H1 (cell line): ENCODE results near the gene SLC38A8. TPM values are rescaled to one million over a fixed set of nuclear protein-coding genes. Genes with fewer than 3 reads are reported as not detected.

Experiments used
- CTCF ChIA-PET: fragments of 300-600 bp; sonication (Branson Sonifier 250); formaldehyde crosslinking; loops from one replicate; lab custom pipeline; 2021; ENCODE audit not compliant: partially characterized antibody; lab: Charles Lee
- POLR2A ChIA-PET: fragments of 300-600 bp; sonication (Branson Sonifier 250); formaldehyde crosslinking; loops from one replicate; lab custom pipeline; 2021; ENCODE audit warnings: inconsistent platforms; ENCODE audit not compliant: partially characterized antibody; lab: Charles Lee
- DNase-seq, 2 experiments: peaks; one replicate each; pipeline versions ENCODE4 v3.0.0 to v3.0.0-alpha.2; 2010 to 2022; ENCODE audit warnings: low spot score in 2 of 2, low read depth in 1 of 2, mixed read lengths in 1 of 2
- FAIRE-seq: peaks from 2 replicates; lab custom pipeline; 2011; peaks lifted over from hg19 to GRCh38; lab: Jason Lieb, UNC
- H2AFZ ChIP-seq: 2 replicates; pipeline ENCODE4 v1.8.1; 2012; ENCODE audit warnings: low read length, inconsistent platforms
- H2AK5ac ChIP-seq: 2 replicates; pipeline ENCODE4 v1.6.1; 2013; ENCODE audit warnings: low read depth, low read length
- H2BK120ac ChIP-seq: replicated peaks from 2 replicates; pipeline ENCODE3; 2013; ENCODE audit warnings: low read depth, low read length, inconsistent platforms
- H2BK12ac ChIP-seq: 2 replicates; pipeline ENCODE4 v1.6.1; 2013; ENCODE audit warnings: low read depth, low read length
- H2BK15ac ChIP-seq: 2 replicates; pipeline ENCODE4 v1.6.1; 2013; ENCODE audit warnings: low read length
- H2BK20ac ChIP-seq: 2 replicates; pipeline ENCODE4 v1.6.1; 2013; ENCODE audit warnings: low read length
- H2BK5ac ChIP-seq: 2 replicates; pipeline ENCODE4 v1.6.1; 2013; ENCODE audit warnings: low read depth, low read length
- H3K14ac ChIP-seq: 2 replicates; pipeline ENCODE4 v1.6.1; 2013; ENCODE audit warnings: inconsistent platforms; ENCODE audit not compliant: insufficient read length
- H3K18ac ChIP-seq: 2 replicates; pipeline ENCODE4 v1.6.1; 2013; ENCODE audit warnings: low read length; ENCODE audit errors: extremely low read depth
- H3K23ac ChIP-seq: 2 replicates; pipeline ENCODE4 v1.6.1; 2013; ENCODE audit warnings: inconsistent platforms; ENCODE audit not compliant: insufficient read length
- H3K23me2 ChIP-seq: 2 replicates; pipeline ENCODE4 v1.6.1; 2013; ENCODE audit warnings: low read depth, low read length
- H3K27ac ChIP-seq: 2 replicates; pipeline ENCODE4 v1.6.1; 2011; ENCODE audit warnings: low read depth, low read length, inconsistent platforms
- H3K27me3 ChIP-seq, 4 experiments: replicated peaks in 1 of 4; 1 replicate in 1 of 4; 2 replicates in 3 of 4; pipeline versions ENCODE4 v1.6.1 to v1.8.1; 2011 to 2013; ENCODE audit warnings: low read length in 3 of 4, mild to moderate bottlenecking in 3 of 4, inconsistent platforms in 2 of 4, mixed read lengths in 2 of 4, moderate library complexity in 1 of 4; ENCODE audit not compliant: control insufficient read depth in 3 of 4, insufficient read depth in 3 of 4; ENCODE audit errors: extremely low read depth in 1 of 4
- H3K36me3 ChIP-seq, 4 experiments: 2 replicates each; pipeline versions ENCODE4 v1.6.1 to v1.8.1; 2011 to 2013; ENCODE audit warnings: mild to moderate bottlenecking in 4 of 4, low read length in 3 of 4, moderate library complexity in 2 of 4, control low read depth in 1 of 4, inconsistent platforms in 1 of 4; ENCODE audit not compliant: insufficient read depth in 4 of 4, control insufficient read depth in 2 of 4
- H3K4ac ChIP-seq: replicated peaks from 2 replicates; pipeline ENCODE3; 2013; ENCODE audit warnings: low read length, low read depth, mixed read lengths, inconsistent platforms; ENCODE audit not compliant: insufficient read length
- H3K4me1 ChIP-seq, 4 experiments: replicated peaks in 1 of 4; 1 replicate in 1 of 4; 2 replicates in 3 of 4; pipeline versions ENCODE4 v1.6.1 to v1.8.1; 2011 to 2013; ENCODE audit warnings: low read length in 3 of 4, inconsistent platforms in 2 of 4, mixed read lengths in 1 of 4; ENCODE audit not compliant: insufficient read depth in 4 of 4, control insufficient read depth in 3 of 4
- H3K4me2 ChIP-seq, 2 experiments: 2 replicates each; pipeline versions ENCODE4 v1.6.1 to v1.8.1; 2011 to 2013; ENCODE audit warnings: low read depth in 2 of 2, low read length in 2 of 2, control low read depth in 1 of 2, inconsistent platforms in 1 of 2, mild to moderate bottlenecking in 1 of 2; ENCODE audit not compliant: insufficient read depth in 1 of 2
- H3K4me3 ChIP-seq, 4 experiments: fragments of 200-600, 300-600 bp in 1 of 4; sonication (generic), shearing (Covaris generic), sonication (Bioruptor Twin) in 1 of 4; 2 replicates each; pipeline versions ENCODE4 v1.5.1 to v1.8.1; 2011 to 2016; ENCODE audit warnings: low read length in 4 of 4, low read depth in 3 of 4, control low read depth in 2 of 4, inconsistent platforms in 2 of 4, mild to moderate bottlenecking in 2 of 4, mixed read lengths in 1 of 4, moderate library complexity in 1 of 4; ENCODE audit not compliant: insufficient read depth in 2 of 4; ENCODE audit errors: extremely low read depth in 1 of 4
- H3K56ac ChIP-seq: replicated peaks from 2 replicates; pipeline ENCODE3; 2013; ENCODE audit warnings: low read depth, mild to moderate bottlenecking, mixed read lengths, low read length, inconsistent platforms; ENCODE audit not compliant: insufficient read length
- H3K79me1 ChIP-seq: 2 replicates; pipeline ENCODE4 v1.6.1; 2013; ENCODE audit warnings: low read depth, low read length, control low read depth
- H3K79me2 ChIP-seq, 2 experiments: 2 replicates each; pipeline versions ENCODE4 v1.6.1 to v1.8.1; 2012 to 2013; ENCODE audit warnings: low read length in 2 of 2, mild to moderate bottlenecking in 2 of 2, inconsistent platforms in 1 of 2; ENCODE audit not compliant: insufficient read depth in 2 of 2, control insufficient read depth in 1 of 2
- H3K9ac ChIP-seq, 4 experiments: replicated peaks in 1 of 4; 1 replicate in 1 of 4; 2 replicates in 3 of 4; pipeline versions ENCODE4 v1.6.1 to v1.8.1; 2011 to 2013; ENCODE audit warnings: low read depth in 3 of 4, low read length in 3 of 4, control low read depth in 2 of 4, mild to moderate bottlenecking in 2 of 4, moderate library complexity in 2 of 4, inconsistent platforms in 1 of 4; ENCODE audit errors: extremely low read depth in 1 of 4
- H3K9me3 ChIP-seq, 2 experiments: 2 replicates each; pipeline versions ENCODE4 v1.6.1 to v1.8.1; 2012 to 2013; ENCODE audit warnings: mild to moderate bottlenecking in 2 of 2, moderate library complexity in 2 of 2, control low read depth in 1 of 2, inconsistent platforms in 1 of 2, low read depth in 1 of 2, low read length in 1 of 2, mixed read lengths in 1 of 2; ENCODE audit not compliant: insufficient read depth in 2 of 2
- H4K20me1 ChIP-seq, 2 experiments: replicated peaks in 1 of 2; 2 replicates each; pipeline versions ENCODE3 to v1.8.1; 2011 to 2013; ENCODE audit warnings: inconsistent platforms in 2 of 2, low read length in 2 of 2, mild to moderate bottlenecking in 1 of 2; ENCODE audit not compliant: insufficient read depth in 2 of 2, control insufficient read depth in 1 of 2
- H4K5ac ChIP-seq: 2 replicates; pipeline ENCODE4 v1.6.1; 2013; ENCODE audit warnings: low read length, low read depth, mixed read lengths, inconsistent platforms; ENCODE audit not compliant: insufficient read length
- H4K8ac ChIP-seq: 2 replicates; pipeline ENCODE4 v1.8.0; 2013; ENCODE audit warnings: mild to moderate bottlenecking, moderate library complexity, low read length, inconsistent platforms; ENCODE audit not compliant: insufficient read depth; ENCODE audit errors: extremely low read depth
- H4K91ac ChIP-seq: replicated peaks from 2 replicates; pipeline ENCODE3; 2013; ENCODE audit warnings: low read length, mixed read lengths, inconsistent platforms; ENCODE audit not compliant: insufficient read length
- ASH2L ChIP-seq: fragments of 200-600, 300-600 bp; sonication (generic); IDR thresholded peaks from one replicate; pipeline ENCODE4 v1.7.1; 2017; ENCODE audit warnings: low read length
- BCL11A ChIP-seq, 2 experiments: IDR thresholded peaks; one replicate each; pipeline ENCODE4 v1.6.1; 2011; ENCODE audit warnings: low read depth in 2 of 2, low read length in 2 of 2, mild to moderate bottlenecking in 2 of 2
- CHD2 ChIP-seq: IDR thresholded peaks from 2 replicates; pipeline ENCODE4 v1.6.1; 2012; ENCODE audit warnings: low read length, improper control_type of control experiment
- EP300 ChIP-seq, 2 experiments: IDR thresholded peaks; 1 replicate in 1 of 2; 2 replicates in 1 of 2; pipeline ENCODE4 v1.6.1; 2011 to 2012; ENCODE audit warnings: low read depth in 2 of 2, low read length in 2 of 2, mild to moderate bottlenecking in 2 of 2, borderline replicate concordance in 1 of 2, inconsistent platforms in 1 of 2, moderate library complexity in 1 of 2
- FOSL1 ChIP-seq: IDR thresholded peaks from 2 replicates; pipeline ENCODE4 v1.6.1; 2011; ENCODE audit warnings: mild to moderate bottlenecking, low read depth, low read length, moderate library complexity; ENCODE audit not compliant: insufficient read depth
- JUND ChIP-seq: IDR thresholded peaks from 2 replicates; pipeline ENCODE4 v1.6.1; 2011; ENCODE audit warnings: mild to moderate bottlenecking, improper control_type of control experiment, low read length
- KDM4A ChIP-seq: IDR thresholded peaks from one replicate; pipeline ENCODE4 v1.7.1; 2012; ENCODE audit warnings: low read depth, mild to moderate bottlenecking, moderate library complexity, low read length, inconsistent platforms; ENCODE audit not compliant: severe bottlenecking
- SIX5 ChIP-seq: IDR thresholded peaks from 2 replicates; pipeline ENCODE4 v1.6.1; 2011; ENCODE audit warnings: mild to moderate bottlenecking, low read depth, low read length
- TCF12 ChIP-seq: IDR thresholded peaks from 2 replicates; pipeline ENCODE4 v1.6.1; 2011; ENCODE audit warnings: low read depth, mild to moderate bottlenecking, low read length
- WGBS, 2 experiments: shearing (Covaris generic) in 1 of 2; methylation state at CpG; one replicate each; pipeline versions ENCODE4 v1.1.6 to v1.1.7; 2013 to 2015; ENCODE audit warnings: low lambda C conversion rate in 2 of 2, mixed read lengths in 2 of 2, inconsistent platforms in 1 of 2, low coverage in 1 of 2, missing lambda C conversion rate in 1 of 2; ENCODE audit not compliant: insufficient replicate concordance in 2 of 2, insufficient coverage in 1 of 2, insufficient read length in 1 of 2; ENCODE audit errors: extremely low coverage in 1 of 2, missing lambda C conversion rate in 1 of 2; 5-methylcytosine and 5-hydroxymethylcytosine counted together
- polyA plus RNA-seq, 7 experiments: library from polyadenylated mRNA; depleted of rRNA in 3 of 7; stranded (reverse) in 5 of 7; unstranded in 2 of 7; fragments of >200 nt in 5 of 7; fragments of 200-250 nt in 2 of 7; gene quantifications; 1 replicate in 5 of 7; 2 replicates in 1 of 7; 4 replicates in 1 of 7; pipeline versions ENCODE4 v1.2.1 to v1.2.3, GENCODE V29; 2011 to 2013; ENCODE audit warnings: missing spikeins in 2 of 7, mixed read lengths in 2 of 7
- total RNA-seq: library from RNA; stranded (reverse); fragmentation: NEBNext Ultra II Directional; extraction: Animal tissue kit (Norgen Biotek cat#: 25700); gene quantifications from 2 replicates; pipeline ENCODE4 v1.2.1, GENCODE V29; 2021
- TF ChIP-seq, protein P1 (sequence below): IDR thresholded peaks from 2 replicates; pipeline ENCODE4 v1.6.1; 2012; ENCODE audit warnings: inconsistent platforms
- TF ChIP-seq, protein P2 (sequence below): IDR thresholded peaks from 2 replicates; pipeline ENCODE4 v1.6.1; 2011; ENCODE audit warnings: low read depth, mild to moderate bottlenecking, low read length; ENCODE audit not compliant: insufficient read depth

Gene SLC38A8
- total and polyA plus RNA-seq, 2 of the 8 experiments (the other 6 are each of a cell fraction or from before 2014, with no cell fraction given), result 0.08 TPM; not detected in 1

GRCh38 chr16:84087001-84087400 lies 44.4 kb upstream of the SLC38A8 start:
- ChIA-PET POLR2A (interaction anchor here (0.9 kb wide), 1 partner anchor 10 kb away, joined by 4 read pairs; no protein-coding TSS in a partner anchor), CTCF (interaction anchor here (0.6 to 10.5 kb wide), 11 partner anchors 12 to 1063 kb away, joined by 3 to 93 read pairs (median 4); partner anchors contain the start of gene MBTPS1)
- H3K27me3 ChIP-seq, result no peaks in the 10 kb centered on the region
- no peak overlapping the region for H3K23ac ChIP-seq
- no peak overlapping the region for H4K91ac ChIP-seq
- no peak overlapping the region for H3K14ac ChIP-seq
- no peak overlapping the region for H3K4me3 ChIP-seq
- WGBS, 2 experiments, result 90% methylated on average over 12 of the region's 12 CpGs; no CpG with 5 or more reads in 1 of the 2 experiments
- no peak overlapping the region for H3K9ac ChIP-seq
- H4K5ac ChIP-seq, result no peak overlapping the region
- no peak overlapping the region for H2BK12ac ChIP-seq
- H2BK20ac ChIP-seq, result no peak overlapping the region
- H3K18ac ChIP-seq, result no peak overlapping the region
- H2BK5ac ChIP-seq, result no peak overlapping the region
- no peak overlapping the region for H2BK120ac ChIP-seq
- H4K8ac ChIP-seq, result no peak overlapping the region
- no peak overlapping the region for H2BK15ac ChIP-seq
- no peak overlapping the region for H3K56ac ChIP-seq
- H2AFZ ChIP-seq, result no peak overlapping the region
- peaks cover 17 to 62% (median 44%) of the 10 kb centered on the region in 4 experiments; a peak in 7 of 8 replicates for H3K36me3 ChIP-seq
- DNase-seq (no peak), FAIRE-seq (no peak)
- H3K4ac ChIP-seq, result no peak overlapping the region
- H4K20me1 ChIP-seq, result peaks cover 0 to 6% of the 10 kb centered on the region in 2 experiments
- no peak overlapping the region for H2AK5ac ChIP-seq
- H3K79me2 ChIP-seq, result no peaks in the 10 kb centered on the region
- no peaks in the 10 kb centered on the region for H3K4me1 ChIP-seq
- no peak overlapping the region for H3K27ac ChIP-seq
- H3K9me3 ChIP-seq, result no peaks in the 10 kb centered on the region
- TF ChIP-seq FOSL1 (no peak), KDM4A (no peak), JUND (no peak), SIX5 (no peak), BCL11A (IDR thresholded peaks at IDR 0.05; ENCODE audit: low read depth in 2 of 2, low read length in 2 of 2) (no peak), CHD2 (no peak), TCF12 (no peak), EP300 (IDR thresholded peaks at IDR 0.05; ENCODE audit: borderline replicate concordance in 1 of 2, low read depth in 2 of 2, low read length in 2 of 2) (no peak), ASH2L (no peak)
- TF ChIP-seq, protein P1, sequence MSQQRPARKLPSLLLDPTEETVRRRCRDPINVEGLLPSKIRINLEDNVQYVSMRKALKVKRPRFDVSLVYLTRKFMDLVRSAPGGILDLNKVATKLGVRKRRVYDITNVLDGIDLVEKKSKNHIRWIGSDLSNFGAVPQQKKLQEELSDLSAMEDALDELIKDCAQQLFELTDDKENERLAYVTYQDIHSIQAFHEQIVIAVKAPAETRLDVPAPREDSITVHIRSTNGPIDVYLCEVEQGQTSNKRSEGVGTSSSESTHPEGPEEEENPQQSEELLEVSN, result no peak
- TF ChIP-seq, protein P2, sequence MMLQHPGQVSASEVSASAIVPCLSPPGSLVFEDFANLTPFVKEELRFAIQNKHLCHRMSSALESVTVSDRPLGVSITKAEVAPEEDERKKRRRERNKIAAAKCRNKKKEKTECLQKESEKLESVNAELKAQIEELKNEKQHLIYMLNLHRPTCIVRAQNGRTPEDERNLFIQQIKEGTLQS, result no peak
- no peaks in the 10 kb centered on the region; the same call in 1 of the 2 replicates for H3K79me1 ChIP-seq
- H3K23me2 ChIP-seq, result no peaks in the 10 kb centered on the region
- no peak overlapping the region for H3K4me2 ChIP-seq
